ENCODE results near the gene TCF19. TPM values are rescaled to one million over a fixed set of nuclear protein-coding genes. Genes with fewer than 3 reads are reported as not detected.

TCF19 gene
- total RNA-seq, 2 donors from 2014 or later, result 8.8 to 39.6 TPM

DNA sequence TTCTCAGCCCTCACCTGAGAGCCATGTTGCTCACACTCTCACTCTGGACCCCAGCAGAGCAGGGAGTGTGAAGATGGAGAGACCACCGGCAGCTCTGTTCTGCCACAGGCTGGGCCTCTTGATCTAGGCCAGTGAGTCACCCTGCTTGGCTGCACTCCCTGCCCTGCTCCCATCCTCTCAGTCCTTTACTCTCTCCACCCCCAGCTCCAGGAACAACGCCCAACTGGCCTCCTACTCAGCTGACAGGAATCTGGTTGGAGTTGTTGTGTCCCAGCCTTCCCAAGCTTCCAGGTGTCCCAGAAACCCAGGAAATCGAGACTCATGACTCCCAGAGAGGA, 43.9 kb upstream of the TCF19 start, which contains the start of gene PSORS1C1:
PSORS1C1 (plus strand) TSS at position 260 of the 338 bp plus-strand sequence. CDS start 14,833 bp downstream, outside the sequence.
- Histone ChIP-seq H3K27ac (no peak within 1 kb of the TSS), H3K9me3 (no peaks in the 10 kb centered on the region), H3K4me1 (peaks cover 5% of the 10 kb centered on the region), H3K36me3 (no peaks in the 10 kb centered on the region), H3K4me3 (no peak within 1 kb of the TSS), H3K27me3 (no peaks in the 10 kb centered on the region), H3K9ac (ENCODE audit: low read depth in 2 of 2, low read length in 2 of 2) (peak within 1 kb of the TSS in 1 of 2 donors; percentile 41)
- TF ChIP-seq, protein P1, sequence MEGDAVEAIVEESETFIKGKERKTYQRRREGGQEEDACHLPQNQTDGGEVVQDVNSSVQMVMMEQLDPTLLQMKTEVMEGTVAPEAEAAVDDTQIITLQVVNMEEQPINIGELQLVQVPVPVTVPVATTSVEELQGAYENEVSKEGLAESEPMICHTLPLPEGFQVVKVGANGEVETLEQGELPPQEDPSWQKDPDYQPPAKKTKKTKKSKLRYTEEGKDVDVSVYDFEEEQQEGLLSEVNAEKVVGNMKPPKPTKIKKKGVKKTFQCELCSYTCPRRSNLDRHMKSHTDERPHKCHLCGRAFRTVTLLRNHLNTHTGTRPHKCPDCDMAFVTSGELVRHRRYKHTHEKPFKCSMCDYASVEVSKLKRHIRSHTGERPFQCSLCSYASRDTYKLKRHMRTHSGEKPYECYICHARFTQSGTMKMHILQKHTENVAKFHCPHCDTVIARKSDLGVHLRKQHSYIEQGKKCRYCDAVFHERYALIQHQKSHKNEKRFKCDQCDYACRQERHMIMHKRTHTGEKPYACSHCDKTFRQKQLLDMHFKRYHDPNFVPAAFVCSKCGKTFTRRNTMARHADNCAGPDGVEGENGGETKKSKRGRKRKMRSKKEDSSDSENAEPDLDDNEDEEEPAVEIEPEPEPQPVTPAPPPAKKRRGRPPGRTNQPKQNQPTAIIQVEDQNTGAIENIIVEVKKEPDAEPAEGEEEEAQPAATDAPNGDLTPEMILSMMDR (IDR thresholded peaks at IDR 0.05), result no peak
- DNase-seq, result peak; percentile 79
- intact Hi-C loops (cut with DNase I), result no loop called here

DNA sequence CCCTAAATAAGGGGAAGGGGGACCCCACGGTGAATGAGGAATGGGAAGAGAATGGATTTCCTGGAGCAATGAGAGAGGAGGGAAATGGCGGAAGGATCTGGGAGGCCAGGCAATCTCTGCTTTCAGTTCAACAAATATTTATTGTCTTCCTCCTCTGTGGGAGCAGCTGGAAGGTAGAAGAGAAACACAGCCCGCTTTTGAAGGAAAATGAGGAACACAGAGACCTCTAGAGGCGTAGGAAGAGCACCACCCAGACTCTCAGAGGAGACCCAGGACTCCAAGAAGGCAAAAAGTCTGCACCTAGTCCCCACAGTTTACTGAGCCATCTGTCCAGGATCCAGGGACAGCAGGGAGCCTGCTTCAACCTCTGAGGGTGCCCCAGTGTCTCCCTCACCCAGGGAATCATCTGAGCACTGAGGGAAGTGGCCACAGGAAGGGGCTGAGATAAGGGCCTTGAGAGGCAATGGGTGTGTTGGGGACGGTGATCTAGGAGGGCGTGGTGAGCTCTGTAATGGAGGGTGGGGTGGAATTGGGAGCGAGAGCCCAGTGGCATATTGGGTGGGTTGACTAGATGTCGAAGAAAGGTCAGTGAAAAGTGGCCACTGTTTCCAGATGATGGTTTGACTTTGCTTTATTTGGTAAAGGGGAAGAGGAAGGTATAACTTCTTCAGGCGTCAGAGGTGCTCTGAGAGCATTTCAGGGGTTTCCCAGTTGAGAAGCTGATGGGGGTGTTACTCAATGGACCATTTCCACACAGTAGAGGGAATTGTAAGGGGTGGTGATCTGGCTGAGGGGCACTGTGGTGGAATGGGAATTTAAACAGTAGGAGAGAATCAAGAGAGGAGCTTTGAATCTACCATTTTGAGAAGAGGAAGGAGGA, 43.2 kb upstream of the TCF19 start:
- H3K9ac ChIP-seq (ENCODE audit: low read depth in 2 of 2, low read length in 2 of 2), result peak overlapping the region in 1 of 2 donors; percentile 41
- TF ChIP-seq, protein P1 (IDR thresholded peaks at IDR 0.05), result no peak
- peaks cover 5% of the 10 kb centered on the region for H3K4me1 ChIP-seq
- no peaks in the 10 kb centered on the region for H3K36me3 ChIP-seq
- no peak overlapping the region for H3K4me3 ChIP-seq
- no peaks in the 10 kb centered on the region for H3K27me3 ChIP-seq
- no peak overlapping the region for H3K27ac ChIP-seq
- no peaks in the 10 kb centered on the region for H3K9me3 ChIP-seq
- intact Hi-C loops (cut with DNase I), result no loop called here
- DNase-seq, result no peak

DNA sequence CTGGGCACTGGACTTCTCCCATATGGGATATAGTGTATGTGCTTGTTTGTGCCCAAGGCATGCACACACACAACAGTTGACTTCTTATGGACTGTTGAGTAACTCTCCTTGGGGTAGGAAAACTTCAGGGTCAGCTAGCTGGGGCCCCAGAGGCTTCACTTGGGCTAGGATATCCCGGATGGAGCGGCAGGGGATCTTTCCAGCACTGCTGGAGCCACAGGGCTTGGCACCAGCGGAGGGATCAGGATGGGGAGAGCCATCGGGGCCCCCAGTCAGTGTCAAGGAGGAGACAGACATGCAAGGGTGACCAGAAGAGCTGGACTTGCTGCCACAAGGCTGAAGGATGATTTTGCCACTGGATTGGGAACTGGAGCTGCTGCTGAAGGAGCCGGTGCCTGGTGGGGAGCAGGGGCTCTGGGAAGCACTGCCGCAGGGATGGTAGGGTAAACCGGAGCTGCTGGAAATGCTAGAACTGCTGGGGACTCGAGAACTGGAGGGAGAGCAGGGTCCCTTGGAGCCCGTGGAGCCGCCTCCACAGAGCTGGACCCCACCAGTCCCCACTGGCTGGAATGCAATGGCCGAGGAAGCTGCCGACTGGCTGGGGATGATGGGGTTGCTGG, 42.3 kb upstream of the TCF19 start:
- TF ChIP-seq, protein P1 (IDR thresholded peaks at IDR 0.05), result no peak
- Histone ChIP-seq H3K27ac (no peak overlapping the region), H3K9ac (ENCODE audit: low read depth in 2 of 2, low read length in 2 of 2) (no peak overlapping the region), H3K4me1 (peaks cover 5% of the 10 kb centered on the region), H3K4me3 (no peak overlapping the region), H3K36me3 (no peaks in the 10 kb centered on the region), H3K9me3 (no peaks in the 10 kb centered on the region), H3K27me3 (no peaks in the 10 kb centered on the region)
- intact Hi-C loops (cut with DNase I), result no loop called here
- DNase-seq, result no peak

DNA sequence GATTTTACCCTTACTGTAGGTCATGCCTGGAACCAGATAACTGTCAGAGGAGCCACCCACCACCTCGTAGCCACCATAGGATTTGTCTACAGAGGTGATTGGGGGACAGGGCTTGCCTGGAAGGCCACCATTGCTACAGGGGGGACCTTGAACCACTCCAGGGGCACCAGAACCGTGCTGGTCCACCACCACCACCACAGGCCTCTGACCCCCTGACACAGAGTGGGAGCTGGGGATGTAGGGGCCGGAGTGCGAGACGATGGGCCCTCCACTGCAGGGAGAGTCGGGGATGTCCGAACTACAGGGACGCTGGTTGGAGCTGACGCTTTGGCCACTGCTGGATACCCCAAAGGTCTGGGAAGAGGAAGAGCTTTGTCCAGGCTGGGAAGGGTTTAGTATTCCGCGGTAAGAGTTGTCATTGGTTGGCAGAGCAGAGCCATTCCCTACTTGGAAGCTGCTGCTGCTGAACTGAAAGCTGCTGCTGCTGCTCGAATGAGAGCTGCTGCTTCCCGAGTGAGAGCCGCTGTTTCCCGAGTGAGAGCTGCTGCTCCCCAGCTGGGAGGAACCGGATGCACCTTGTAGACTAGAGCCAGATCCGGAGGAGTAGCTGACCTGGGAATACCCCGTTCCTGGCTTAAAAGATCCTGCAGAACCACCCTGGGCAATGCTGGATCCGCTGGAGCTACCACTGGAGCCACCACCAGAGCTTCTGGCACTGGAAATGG, 41.6 kb upstream of the TCF19 start:
- Histone ChIP-seq H3K4me1 (peaks cover 5% of the 10 kb centered on the region), H3K36me3 (no peaks in the 10 kb centered on the region), H3K4me3 (no peak overlapping the region), H3K9me3 (no peaks in the 10 kb centered on the region), H3K27me3 (no peaks in the 10 kb centered on the region), H3K9ac (ENCODE audit: low read depth in 2 of 2, low read length in 2 of 2) (no peak overlapping the region), H3K27ac (no peak overlapping the region)
- TF ChIP-seq, protein P1 (IDR thresholded peaks at IDR 0.05), result no peak
- intact Hi-C loops (cut with DNase I), result no loop called here
- DNase-seq, result no peak

DNA sequence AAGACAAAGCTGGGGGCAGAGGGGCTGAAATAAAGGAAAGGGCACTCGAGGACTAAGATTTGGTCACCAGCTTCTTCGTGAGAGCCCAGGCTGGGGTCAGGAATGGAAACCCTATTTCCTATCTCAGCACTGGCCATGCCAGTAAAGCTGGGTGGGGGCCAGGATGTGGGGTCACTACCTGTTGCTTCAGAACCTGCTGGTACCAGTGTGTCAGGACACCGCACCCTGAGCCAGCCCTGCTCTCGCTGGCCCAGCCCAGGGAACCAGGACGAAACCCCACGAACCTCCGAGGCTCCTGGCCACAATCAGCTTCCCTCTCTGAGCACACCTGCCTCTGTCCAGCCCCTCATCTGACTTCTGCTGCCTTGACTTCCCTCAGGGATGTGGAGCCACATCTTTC, 40.2 kb upstream of the TCF19 start:
- intact Hi-C loops (cut with DNase I), result no loop called here
- no peaks in the 10 kb centered on the region for H3K9me3 ChIP-seq
- DNase-seq, result no peak
- H3K4me1 ChIP-seq, result peaks cover 5% of the 10 kb centered on the region
- no peaks in the 10 kb centered on the region for H3K27me3 ChIP-seq
- H3K27ac ChIP-seq, result no peak overlapping the region
- H3K9ac ChIP-seq (ENCODE audit: low read depth in 2 of 2, low read length in 2 of 2), result no peak overlapping the region
- TF ChIP-seq, protein P1 (IDR thresholded peaks at IDR 0.05), result no peak
- H3K4me3 ChIP-seq, result no peak overlapping the region
- H3K36me3 ChIP-seq, result no peaks in the 10 kb centered on the region
